ENCODE data around the gene SHF.

The SHF gene

GRCh38 chr15:45162771-45163507, 24.8 kb downstream of the SHF start (continued):
- no peak for TF ChIP-seq ZNF248 (tag by site-specific recombination; IDR thresholded peaks at IDR 0.05)
- no peak for TF ChIP-seq ZNF580 (tag by site-specific recombination; IDR thresholded peaks at IDR 0.05)
- TF ChIP-seq ZNF623 (tag by site-specific recombination; IDR thresholded peaks at IDR 0.05): no peak
- TF ChIP-seq, protein P1, sequence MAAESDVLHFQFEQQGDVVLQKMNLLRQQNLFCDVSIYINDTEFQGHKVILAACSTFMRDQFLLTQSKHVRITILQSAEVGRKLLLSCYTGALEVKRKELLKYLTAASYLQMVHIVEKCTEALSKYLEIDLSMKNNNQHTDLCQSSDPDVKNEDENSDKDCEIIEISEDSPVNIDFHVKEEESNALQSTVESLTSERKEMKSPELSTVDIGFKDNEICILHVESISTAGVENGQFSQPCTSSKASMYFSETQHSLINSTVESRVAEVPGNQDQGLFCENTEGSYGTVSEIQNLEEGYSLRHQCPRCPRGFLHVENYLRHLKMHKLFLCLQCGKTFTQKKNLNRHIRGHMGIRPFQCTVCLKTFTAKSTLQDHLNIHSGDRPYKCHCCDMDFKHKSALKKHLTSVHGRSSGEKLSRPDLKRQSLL (tag by site-specific recombination; IDR thresholded peaks at IDR 0.05): no peak
- peak; percentile 72; the same call in 1 of the 2 replicates for TF ChIP-seq ZBTB48 (tag by site-specific recombination; IDR thresholded peaks at IDR 0.05)
- TF ChIP-seq ZNF654 (tag by site-specific recombination; IDR thresholded peaks at IDR 0.05; ENCODE audit: low read depth): peak; percentile 87
- TF ChIP-seq ZBTB21 (tag by site-specific recombination; IDR thresholded peaks at IDR 0.05): no peak
- TF ChIP-seq KLF8 (tag by site-specific recombination; IDR thresholded peaks at IDR 0.05): no peak
- TF ChIP-seq WT1 (tag by site-specific recombination; IDR thresholded peaks at IDR 0.05): no peak
- TF ChIP-seq, protein P2, sequence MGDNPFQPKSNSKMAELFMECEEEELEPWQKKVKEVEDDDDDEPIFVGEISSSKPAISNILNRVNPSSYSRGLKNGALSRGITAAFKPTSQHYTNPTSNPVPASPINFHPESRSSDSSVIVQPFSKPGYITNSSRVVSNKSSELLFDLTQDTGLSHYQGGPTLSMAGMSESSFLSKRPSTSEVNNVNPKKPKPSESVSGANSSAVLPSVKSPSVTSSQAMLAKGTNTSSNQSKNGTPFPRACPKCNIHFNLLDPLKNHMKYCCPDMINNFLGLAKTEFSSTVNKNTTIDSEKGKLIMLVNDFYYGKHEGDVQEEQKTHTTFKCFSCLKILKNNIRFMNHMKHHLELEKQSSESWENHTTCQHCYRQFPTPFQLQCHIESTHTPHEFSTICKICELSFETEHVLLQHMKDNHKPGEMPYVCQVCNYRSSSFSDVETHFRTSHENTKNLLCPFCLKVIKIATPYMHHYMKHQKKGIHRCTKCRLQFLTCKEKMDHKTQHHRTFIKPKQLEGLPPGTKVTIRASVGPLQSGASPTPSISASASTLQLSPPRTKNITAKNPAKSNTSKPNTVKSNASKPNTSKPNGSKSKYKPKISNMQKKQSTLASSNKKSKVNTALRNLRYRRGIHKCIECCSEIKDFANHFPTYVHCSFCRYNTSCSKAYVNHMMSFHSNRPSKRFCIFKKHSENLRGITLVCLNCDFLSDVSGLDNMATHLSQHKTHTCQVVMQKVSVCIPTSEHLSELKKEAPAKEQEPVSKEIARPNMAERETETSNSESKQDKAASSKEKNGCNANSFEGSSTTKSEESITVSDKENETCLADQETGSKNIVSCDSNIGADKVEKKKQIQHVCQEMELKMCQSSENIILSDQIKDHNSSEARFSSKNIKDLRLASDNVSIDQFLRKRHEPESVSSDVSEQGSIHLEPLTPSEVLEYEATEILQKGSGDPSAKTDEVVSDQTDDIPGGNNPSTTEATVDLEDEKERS (tag by site-specific recombination; IDR thresholded peaks at IDR 0.05): no peak
- no peak for TF ChIP-seq ZNF626 (tag by site-specific recombination; IDR thresholded peaks at IDR 0.05)
- peak; percentile 98 for TF ChIP-seq ZNF335 (tag by site-specific recombination; conservative IDR thresholded peaks at IDR 0.05)
- TF ChIP-seq ZNF366 (tag by site-specific recombination; conservative IDR thresholded peaks at IDR 0.05): no peak
- TF ChIP-seq YY1 (tag by site-specific recombination; IDR thresholded peaks at IDR 0.05): no peak
- no peak for TF ChIP-seq GLIS2 (tag by site-specific recombination; IDR thresholded peaks at IDR 0.05)
- TF ChIP-seq ZNF677 (tag by site-specific recombination; IDR thresholded peaks at IDR 0.05): no peak
- peak; percentile 35; the same call in 1 of the 2 replicates for TF ChIP-seq ZNF600 (tag by site-specific recombination; IDR thresholded peaks at IDR 0.05)
- peak; percentile 46 for TF ChIP-seq ZFHX2 (tag by site-specific recombination; conservative IDR thresholded peaks at IDR 0.05)
- TF ChIP-seq FEZF1 (tag by site-specific recombination; IDR thresholded peaks at IDR 0.05): no peak
- TF ChIP-seq, protein P3, sequence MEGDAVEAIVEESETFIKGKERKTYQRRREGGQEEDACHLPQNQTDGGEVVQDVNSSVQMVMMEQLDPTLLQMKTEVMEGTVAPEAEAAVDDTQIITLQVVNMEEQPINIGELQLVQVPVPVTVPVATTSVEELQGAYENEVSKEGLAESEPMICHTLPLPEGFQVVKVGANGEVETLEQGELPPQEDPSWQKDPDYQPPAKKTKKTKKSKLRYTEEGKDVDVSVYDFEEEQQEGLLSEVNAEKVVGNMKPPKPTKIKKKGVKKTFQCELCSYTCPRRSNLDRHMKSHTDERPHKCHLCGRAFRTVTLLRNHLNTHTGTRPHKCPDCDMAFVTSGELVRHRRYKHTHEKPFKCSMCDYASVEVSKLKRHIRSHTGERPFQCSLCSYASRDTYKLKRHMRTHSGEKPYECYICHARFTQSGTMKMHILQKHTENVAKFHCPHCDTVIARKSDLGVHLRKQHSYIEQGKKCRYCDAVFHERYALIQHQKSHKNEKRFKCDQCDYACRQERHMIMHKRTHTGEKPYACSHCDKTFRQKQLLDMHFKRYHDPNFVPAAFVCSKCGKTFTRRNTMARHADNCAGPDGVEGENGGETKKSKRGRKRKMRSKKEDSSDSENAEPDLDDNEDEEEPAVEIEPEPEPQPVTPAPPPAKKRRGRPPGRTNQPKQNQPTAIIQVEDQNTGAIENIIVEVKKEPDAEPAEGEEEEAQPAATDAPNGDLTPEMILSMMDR (tag by site-specific recombination; IDR thresholded peaks at IDR 0.05): peak; percentile 95
- no peak for TF ChIP-seq PBX3 (CRISPR knock-in tag; IDR thresholded peaks at IDR 0.05)
- no peak for TF ChIP-seq ZNF311 (tag by site-specific recombination; IDR thresholded peaks at IDR 0.05; ENCODE audit: borderline replicate concordance)
- TF ChIP-seq IKZF3 (tag by site-specific recombination; IDR thresholded peaks at IDR 0.05): peak; percentile 55
- TF ChIP-seq ZNF16 (tag by site-specific recombination; IDR thresholded peaks at IDR 0.05; ENCODE audit: low read depth): no peak
- TF ChIP-seq, protein P4, sequence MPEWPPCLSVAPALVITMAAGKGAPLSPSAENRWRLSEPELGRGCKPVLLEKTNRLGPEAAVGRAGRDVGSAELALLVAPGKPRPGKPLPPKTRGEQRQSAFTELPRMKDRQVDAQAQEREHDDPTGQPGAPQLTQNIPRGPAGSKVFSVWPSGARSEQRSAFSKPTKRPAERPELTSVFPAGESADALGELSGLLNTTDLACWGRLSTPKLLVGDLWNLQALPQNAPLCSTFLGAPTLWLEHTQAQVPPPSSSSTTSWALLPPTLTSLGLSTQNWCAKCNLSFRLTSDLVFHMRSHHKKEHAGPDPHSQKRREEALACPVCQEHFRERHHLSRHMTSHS (tag by site-specific recombination; IDR thresholded peaks at IDR 0.05): no peak
- no peak for TF ChIP-seq ZNF501 (tag by site-specific recombination; IDR thresholded peaks at IDR 0.05)
- no peak for TF ChIP-seq PATZ1 (tag by site-specific recombination; IDR thresholded peaks at IDR 0.05)
- 0 out of 2 replicates have a peak, but pooled peaks have one; percentile 4 for TF ChIP-seq EGR2 (tag by site-specific recombination; IDR thresholded peaks at IDR 0.05; ENCODE audit: low read depth)
- TF ChIP-seq ZFP69B (tag by site-specific recombination; IDR thresholded peaks at IDR 0.05): no peak
- TF ChIP-seq ZNF211 (tag by site-specific recombination; IDR thresholded peaks at IDR 0.05; ENCODE audit: low read depth): no peak
- TF ChIP-seq ZNF664 (tag by site-specific recombination; IDR thresholded peaks at IDR 0.05): no peak
